Glomerular endothelial cell (primary cell): Measurements from ENCODE around the gene ZNF3. TPM values are rescaled to one million over a fixed set of nuclear protein-coding genes. Genes with fewer than 3 reads are reported as not detected.

Experiments used
- total RNA-seq: library from RNA; depleted of rRNA; stranded (reverse); fragments of >200 nt; gene quantifications from 2 replicates; pipeline ENCODE4 v1.2.3, GENCODE V29; 2015

Gene ZNF3
- total RNA-seq, 1 donor from 2014 or later = 30.8 TPM

Other genes starting within 250 kb of the ZNF3 start
- not detected in 2 replicates for gene OR2AE1, start 204.7 kb downstream of the ZNF3 start, total RNA-seq
- 20.3 and 26.7 TPM in 2 replicates for gene TRIM4, start 162.2 kb downstream of the ZNF3 start, total RNA-seq
- gene GJC3, start 152.1 kb downstream of the ZNF3 start, total RNA-seq = 0.99 TPM in 1 of 2 replicates, not detected in the other
- gene AZGP1, start 105.7 kb downstream of the ZNF3 start, total RNA-seq = not detected in 2 replicates
- gene ZKSCAN1, start 66.1 kb downstream of the ZNF3 start, total RNA-seq = 32.9 and 35.5 TPM in 2 replicates
- 7.8 and 8.8 TPM in 2 replicates for gene ZSCAN21, start 31.9 kb downstream of the ZNF3 start, total RNA-seq
- 89.7 and 92.1 TPM in 2 replicates for gene COPS6, start 7.2 kb upstream of the ZNF3 start, total RNA-seq
- 31.3 and 55.0 TPM in 2 replicates for gene MCM7, start 19.7 kb upstream of the ZNF3 start, total RNA-seq
- gene AP4M1, start 19.9 kb upstream of the ZNF3 start, total RNA-seq = 23.2 and 26.1 TPM in 2 replicates
- gene TAF6, start 37.6 kb upstream of the ZNF3 start, total RNA-seq = 49.8 and 71.4 TPM in 2 replicates
- 23.6 and 37.9 TPM in 2 replicates for gene CNPY4, start 37.9 kb upstream of the ZNF3 start, total RNA-seq
- 2.3 and 3.9 TPM in 2 replicates for gene MBLAC1, start 45.2 kb upstream of the ZNF3 start, total RNA-seq
- gene LAMTOR4, start 67.2 kb upstream of the ZNF3 start, total RNA-seq = 137 and 193 TPM in 2 replicates
- gene TRAPPC14, start 77.0 kb upstream of the ZNF3 start, total RNA-seq = 9.3 and 20.0 TPM in 2 replicates
- gene GAL3ST4, start 86.9 kb upstream of the ZNF3 start, total RNA-seq = 1.6 and 2.3 TPM in 2 replicates
- 3.2 and 6.8 TPM in 2 replicates for gene GPC2, start 95.7 kb upstream of the ZNF3 start, total RNA-seq
- gene STAG3, start 96.2 kb upstream of the ZNF3 start, total RNA-seq = 0.15 and 1.1 TPM in 2 replicates
- gene PVRIG, start 138.2 kb upstream of the ZNF3 start, total RNA-seq = 0.12 TPM in 1 of 2 replicates, not detected in the other
- not detected in 2 replicates for gene SPDYE3, start 226.0 kb upstream of the ZNF3 start, total RNA-seq